ENCODE data around the gene SV2A.

Gene SV2A

DNA sequence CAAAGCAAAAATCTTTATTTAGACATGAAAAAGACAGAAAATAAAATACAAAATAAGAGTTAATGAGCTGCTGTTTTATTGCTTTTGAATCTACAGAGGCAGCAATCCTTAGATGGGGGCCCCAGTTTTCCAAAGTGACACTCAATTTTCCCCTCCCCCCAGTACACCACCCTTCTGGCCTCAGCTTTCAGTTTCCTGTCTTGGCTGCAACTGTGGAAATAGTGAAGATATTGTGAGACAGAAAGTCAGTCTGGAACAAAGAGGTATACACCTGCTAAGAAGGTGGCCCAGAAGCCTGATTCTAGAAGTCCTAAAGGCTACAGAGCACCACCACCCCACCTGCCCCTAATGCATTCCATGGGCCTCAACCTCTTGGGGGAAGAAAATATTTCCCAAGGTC is 20.1 kb upstream of the SV2A start:
- Histone ChIP-seq H3K27ac (peak overlapping the region; percentile 32), H3K4me2 (peak overlapping the region; percentile 74)

DNA sequence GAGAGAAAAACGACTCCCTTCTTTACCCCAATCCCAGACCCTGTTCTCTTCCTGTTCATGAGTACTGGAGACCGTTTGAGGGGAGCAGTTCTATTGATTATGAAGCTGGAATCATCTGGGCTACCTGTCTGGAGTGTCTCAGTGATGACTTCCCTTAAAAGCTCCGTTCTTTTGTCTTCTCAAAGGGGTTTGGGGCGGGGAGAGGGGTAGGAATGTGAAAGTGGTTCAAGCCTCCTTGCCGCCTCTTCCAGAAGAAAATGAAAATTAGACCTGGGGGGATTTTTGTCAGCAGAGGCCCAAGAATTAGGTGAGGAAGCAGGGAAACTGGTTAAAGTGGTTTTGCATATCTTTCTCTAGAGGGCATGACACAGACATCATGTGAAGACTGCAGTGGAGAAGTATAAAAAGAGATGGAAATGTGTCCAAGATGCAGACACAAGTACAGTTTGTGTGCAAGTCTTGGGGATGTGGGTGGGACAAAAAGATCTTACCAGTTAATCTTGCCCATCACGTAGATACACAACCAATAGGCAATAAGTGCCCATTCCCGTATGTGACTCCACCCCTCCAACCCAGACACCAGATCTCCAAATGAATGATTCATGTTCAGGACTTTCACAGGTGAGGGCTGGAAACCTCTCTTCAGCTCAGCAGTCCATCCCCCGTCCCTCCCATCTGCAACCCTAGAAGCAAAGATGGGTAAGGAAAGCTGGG is 19.5 kb upstream of the SV2A start:
- Histone ChIP-seq H3K9ac (no peak overlapping the region), H3K36me3 (ENCODE audit: insufficient read depth) (no peaks in the 10 kb centered on the region), H4K20me1 (ENCODE audit: insufficient read depth) (no peaks in the 10 kb centered on the region), H3K4me2 (peak overlapping the region; percentile 74), H3K4me1 (ENCODE audit: low read depth, poor library complexity, severe bottlenecking) (peaks cover 45% of the 10 kb centered on the region), H3K27me3 (ENCODE audit: insufficient read depth, low read depth) (no peaks in the 10 kb centered on the region), H3K4me3 (IDR thresholded peaks at IDR 0.05; ENCODE audit: insufficient read depth, low read depth, low read length) (no peak overlapping the region), H2AFZ (ENCODE audit: low read depth) (no peak overlapping the region), H3K79me2 (ENCODE audit: insufficient read depth, low read depth) (no peaks in the 10 kb centered on the region), H3K27ac (peak overlapping the region; percentile 32)
- TF ChIP-seq, protein P1, sequence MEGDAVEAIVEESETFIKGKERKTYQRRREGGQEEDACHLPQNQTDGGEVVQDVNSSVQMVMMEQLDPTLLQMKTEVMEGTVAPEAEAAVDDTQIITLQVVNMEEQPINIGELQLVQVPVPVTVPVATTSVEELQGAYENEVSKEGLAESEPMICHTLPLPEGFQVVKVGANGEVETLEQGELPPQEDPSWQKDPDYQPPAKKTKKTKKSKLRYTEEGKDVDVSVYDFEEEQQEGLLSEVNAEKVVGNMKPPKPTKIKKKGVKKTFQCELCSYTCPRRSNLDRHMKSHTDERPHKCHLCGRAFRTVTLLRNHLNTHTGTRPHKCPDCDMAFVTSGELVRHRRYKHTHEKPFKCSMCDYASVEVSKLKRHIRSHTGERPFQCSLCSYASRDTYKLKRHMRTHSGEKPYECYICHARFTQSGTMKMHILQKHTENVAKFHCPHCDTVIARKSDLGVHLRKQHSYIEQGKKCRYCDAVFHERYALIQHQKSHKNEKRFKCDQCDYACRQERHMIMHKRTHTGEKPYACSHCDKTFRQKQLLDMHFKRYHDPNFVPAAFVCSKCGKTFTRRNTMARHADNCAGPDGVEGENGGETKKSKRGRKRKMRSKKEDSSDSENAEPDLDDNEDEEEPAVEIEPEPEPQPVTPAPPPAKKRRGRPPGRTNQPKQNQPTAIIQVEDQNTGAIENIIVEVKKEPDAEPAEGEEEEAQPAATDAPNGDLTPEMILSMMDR (conservative IDR thresholded peaks at IDR 0.05; ENCODE audit: low read depth, low read length) = 0 out of 2 replicates have a peak, but pooled peaks have one; percentile 20

More for the DNA sequence above, 20.1 kb upstream of the SV2A start:
- Histone ChIP-seq H2AFZ (ENCODE audit: low read depth) (no peak overlapping the region), H3K4me1 (ENCODE audit: low read depth, poor library complexity, severe bottlenecking) (peaks cover 48% of the 10 kb centered on the region), H4K20me1 (ENCODE audit: insufficient read depth) (no peaks in the 10 kb centered on the region), H3K9ac (peak overlapping the region; percentile 8; the same call in 1 of the 2 replicates), H3K36me3 (ENCODE audit: insufficient read depth) (no peaks in the 10 kb centered on the region), H3K4me3 (IDR thresholded peaks at IDR 0.05; ENCODE audit: insufficient read depth, low read depth, low read length) (no peak overlapping the region), H3K27me3 (ENCODE audit: insufficient read depth, low read depth) (no peaks in the 10 kb centered on the region), H3K79me2 (ENCODE audit: insufficient read depth, low read depth) (no peaks in the 10 kb centered on the region)
- TF ChIP-seq, protein P1 (conservative IDR thresholded peaks at IDR 0.05; ENCODE audit: low read depth, low read length) = no peak

DNA sequence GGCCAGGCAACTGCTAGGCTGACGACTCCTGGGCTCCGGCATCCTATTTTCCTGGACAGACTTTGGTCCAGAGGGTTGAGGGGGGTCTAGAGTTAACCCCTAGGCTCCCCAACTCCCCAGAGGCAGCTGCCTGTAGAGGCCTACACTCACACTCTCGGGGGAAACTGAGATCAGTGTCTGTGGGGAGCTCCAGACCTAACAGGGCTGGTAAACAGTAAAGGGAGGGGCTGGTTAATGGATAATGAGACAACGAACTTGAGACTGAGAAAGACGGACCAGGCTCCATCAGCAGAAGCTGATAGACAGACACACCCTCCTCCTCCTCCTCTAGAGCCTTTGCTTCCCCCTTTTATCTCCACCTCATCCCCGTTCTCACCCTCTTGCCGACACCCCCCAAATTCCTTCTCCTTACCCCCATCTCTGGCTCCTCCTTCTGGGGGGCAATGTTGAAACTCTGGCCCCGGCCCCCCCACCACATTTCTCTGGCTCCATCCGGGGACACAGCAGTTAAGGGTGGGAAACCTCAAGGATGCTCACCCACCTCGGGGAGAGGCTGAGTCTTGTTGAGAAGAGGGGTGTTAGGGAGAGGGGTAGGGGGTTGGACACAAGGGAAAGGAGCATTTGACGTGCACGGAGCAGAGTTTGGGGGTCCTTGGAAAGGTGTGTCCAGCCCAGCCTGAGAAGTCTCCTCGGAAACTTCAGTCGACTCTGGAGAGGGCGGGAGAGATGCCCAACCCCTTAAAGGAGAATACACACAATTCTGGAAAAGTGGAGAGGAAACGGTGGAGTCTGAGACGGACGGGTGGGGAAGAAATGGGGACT is 18.7 kb upstream of the SV2A start, which contains the start of gene MTMR11:
Gene MTMR11, minus strand, starts transcription at position 710 of the 822 bp plus-strand sequence. Its CDS starts 232 bp downstream, at position 478.
- H3K4me3 ChIP-seq (IDR thresholded peaks at IDR 0.05; ENCODE audit: insufficient read depth, low read depth, low read length) = no peak within 1 kb of the TSS

DNA sequence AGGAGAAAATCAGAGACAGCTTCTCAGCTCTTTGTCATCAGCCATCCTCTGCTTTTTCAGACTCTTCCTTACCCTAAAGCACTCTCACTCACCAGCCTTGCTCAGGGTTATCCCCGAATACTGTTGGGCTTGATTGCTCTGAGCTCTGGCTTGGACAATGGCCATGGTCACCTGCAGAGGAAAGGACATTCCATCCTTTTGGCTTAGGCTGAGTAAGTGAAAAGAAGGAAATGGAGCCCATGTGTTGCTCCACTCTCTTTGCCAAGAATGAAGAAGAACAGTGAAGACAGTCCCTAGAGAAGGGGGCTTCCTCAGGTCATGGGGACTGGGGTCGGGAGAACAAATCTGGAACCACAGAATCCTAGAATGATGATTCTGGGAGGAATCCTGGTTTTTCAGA is 16.7 kb upstream of the SV2A start:
- Histone ChIP-seq H3K9ac (no peak overlapping the region), H3K36me3 (ENCODE audit: insufficient read depth) (no peaks in the 10 kb centered on the region), H2AFZ (ENCODE audit: low read depth) (no peak overlapping the region), H3K27me3 (ENCODE audit: insufficient read depth, low read depth) (no peaks in the 10 kb centered on the region), H4K20me1 (ENCODE audit: insufficient read depth) (no peaks in the 10 kb centered on the region), H3K4me3 (IDR thresholded peaks at IDR 0.05; ENCODE audit: insufficient read depth, low read depth, low read length) (no peak overlapping the region), H3K27ac (no peak overlapping the region), H3K4me1 (ENCODE audit: low read depth, poor library complexity, severe bottlenecking) (peaks cover 30% of the 10 kb centered on the region), H3K79me2 (ENCODE audit: insufficient read depth, low read depth) (no peaks in the 10 kb centered on the region), H3K4me2 (no peak overlapping the region)
- TF ChIP-seq, protein P1 (conservative IDR thresholded peaks at IDR 0.05; ENCODE audit: low read depth, low read length) = no peak

More for the DNA sequence above, 18.7 kb upstream of the SV2A start, which contains the start of gene MTMR11:
- Histone ChIP-seq H3K27me3 (ENCODE audit: insufficient read depth, low read depth) (no peaks in the 10 kb centered on the region), H3K4me2 (peak within 1 kb of the TSS; percentile 74), H3K36me3 (ENCODE audit: insufficient read depth) (no peaks in the 10 kb centered on the region), H3K27ac (peak within 1 kb of the TSS; percentile 32), H4K20me1 (ENCODE audit: insufficient read depth) (no peaks in the 10 kb centered on the region), H2AFZ (ENCODE audit: low read depth) (no peak within 1 kb of the TSS), H3K79me2 (ENCODE audit: insufficient read depth, low read depth) (no peaks in the 10 kb centered on the region), H3K9ac (no peak within 1 kb of the TSS), H3K4me1 (ENCODE audit: low read depth, poor library complexity, severe bottlenecking) (peaks cover 45% of the 10 kb centered on the region)
- TF ChIP-seq, protein P1 (conservative IDR thresholded peaks at IDR 0.05; ENCODE audit: low read depth, low read length) = no peak
